Measurements from ENCODE around the gene MAP3K20.
A peak's percentile ranks its signal among the peaks of the same experiment; 100 is the strongest.

MAP3K20 gene

GRCh38 chr2:173226899-173227698 lies 151.5 kb downstream of the MAP3K20 start:
- peaks cover 0 to 3% of the 10 kb centered on the region in 2 donors for H3K4me1 ChIP-seq (ENCODE audit: control insufficient read depth in 2 of 2, insufficient read depth in 2 of 2, low read length in 2 of 2)
- H3K9me3 ChIP-seq (ENCODE audit: control insufficient read depth in 2 of 2, low read length in 2 of 2), result no peaks in the 10 kb centered on the region
- no peak overlapping the region for H3K9ac ChIP-seq (ENCODE audit: low read depth in 1 of 2, low read length in 2 of 2)
- H3K27ac ChIP-seq (ENCODE audit: low read depth in 2 of 2, low read length in 2 of 2), result peak overlapping the region in 1 of 2 donors; percentile 41
- no peaks in the 10 kb centered on the region for H3K36me3 ChIP-seq (ENCODE audit: control insufficient read depth in 2 of 2, insufficient read depth in 2 of 2, low read length in 2 of 2)
- no peak overlapping the region for H3K4me3 ChIP-seq (ENCODE audit: low read length in 2 of 2)
- H3K27me3 ChIP-seq (ENCODE audit: control insufficient read depth in 2 of 2, insufficient read depth in 2 of 2, low read length in 2 of 2), result no peaks in the 10 kb centered on the region

- H3K27me3 ChIP-seq (ENCODE audit: control insufficient read depth in 2 of 2, insufficient read depth in 2 of 2, low read length in 2 of 2), result no peaks in the 10 kb centered on the region
- no peak overlapping the region for H3K27ac ChIP-seq (ENCODE audit: low read depth in 2 of 2, low read length in 2 of 2)
- H3K4me1 ChIP-seq (ENCODE audit: control insufficient read depth in 2 of 2, insufficient read depth in 2 of 2, low read length in 2 of 2), result peaks cover 0 to 3% of the 10 kb centered on the region in 2 donors
- H3K9ac ChIP-seq (ENCODE audit: low read depth in 1 of 2, low read length in 2 of 2), result no peak overlapping the region
- no peaks in the 10 kb centered on the region for H3K9me3 ChIP-seq (ENCODE audit: control insufficient read depth in 2 of 2, low read length in 2 of 2)
- H3K36me3 ChIP-seq (ENCODE audit: control insufficient read depth in 2 of 2, insufficient read depth in 2 of 2, low read length in 2 of 2), result no peaks in the 10 kb centered on the region
- no peak overlapping the region for H3K4me3 ChIP-seq (ENCODE audit: low read length in 2 of 2)
Measured at GRCh38 chr2:173229086-173229485, 153.4 kb downstream of the MAP3K20 start.

GRCh38 chr2:173230181-173230580 lies 154.5 kb downstream of the MAP3K20 start:
- Histone ChIP-seq H3K36me3 (ENCODE audit: control insufficient read depth in 2 of 2, insufficient read depth in 2 of 2, low read length in 2 of 2) (no peaks in the 10 kb centered on the region), H3K9ac (ENCODE audit: low read depth in 1 of 2, low read length in 2 of 2) (no peak overlapping the region), H3K4me3 (ENCODE audit: low read length in 2 of 2) (no peak overlapping the region), H3K27ac (ENCODE audit: low read depth in 2 of 2, low read length in 2 of 2) (no peak overlapping the region), H3K4me1 (ENCODE audit: control insufficient read depth in 2 of 2, insufficient read depth in 2 of 2, low read length in 2 of 2) (peaks cover 0 to 3% of the 10 kb centered on the region in 2 donors), H3K9me3 (ENCODE audit: control insufficient read depth in 2 of 2, low read length in 2 of 2) (no peaks in the 10 kb centered on the region), H3K27me3 (ENCODE audit: control insufficient read depth in 2 of 2, insufficient read depth in 2 of 2, low read length in 2 of 2) (no peaks in the 10 kb centered on the region)

- Histone ChIP-seq H3K36me3 (ENCODE audit: control insufficient read depth in 2 of 2, insufficient read depth in 2 of 2, low read length in 2 of 2) (no peaks in the 10 kb centered on the region), H3K4me1 (ENCODE audit: control insufficient read depth in 2 of 2, insufficient read depth in 2 of 2, low read length in 2 of 2) (peaks cover 0 to 3% of the 10 kb centered on the region in 2 donors), H3K4me3 (ENCODE audit: low read length in 2 of 2) (no peak overlapping the region), H3K9ac (ENCODE audit: low read depth in 1 of 2, low read length in 2 of 2) (no peak overlapping the region), H3K27me3 (ENCODE audit: control insufficient read depth in 2 of 2, insufficient read depth in 2 of 2, low read length in 2 of 2) (no peaks in the 10 kb centered on the region), H3K27ac (ENCODE audit: low read depth in 2 of 2, low read length in 2 of 2) (no peak overlapping the region), H3K9me3 (ENCODE audit: control insufficient read depth in 2 of 2, low read length in 2 of 2) (no peaks in the 10 kb centered on the region)
Measured at GRCh38 chr2:173231042-173231441, 155.4 kb downstream of the MAP3K20 start.

- H3K4me1 ChIP-seq (ENCODE audit: control insufficient read depth in 2 of 2, insufficient read depth in 2 of 2, low read length in 2 of 2), result peaks cover 0 to 3% of the 10 kb centered on the region in 2 donors
- no peaks in the 10 kb centered on the region for H3K27me3 ChIP-seq (ENCODE audit: control insufficient read depth in 2 of 2, insufficient read depth in 2 of 2, low read length in 2 of 2)
- H3K4me3 ChIP-seq (ENCODE audit: low read length in 2 of 2), result no peak overlapping the region
- H3K36me3 ChIP-seq (ENCODE audit: control insufficient read depth in 2 of 2, insufficient read depth in 2 of 2, low read length in 2 of 2), result no peaks in the 10 kb centered on the region
- H3K27ac ChIP-seq (ENCODE audit: low read depth in 2 of 2, low read length in 2 of 2), result no peak overlapping the region
- H3K9ac ChIP-seq (ENCODE audit: low read depth in 1 of 2, low read length in 2 of 2), result no peak overlapping the region
- no peaks in the 10 kb centered on the region for H3K9me3 ChIP-seq (ENCODE audit: control insufficient read depth in 2 of 2, low read length in 2 of 2)
Measured at GRCh38 chr2:173231465-173231864, 155.8 kb downstream of the MAP3K20 start.

GRCh38 chr2:173232956-173233744 lies 157.5 kb downstream of the MAP3K20 start:
- no peak overlapping the region for H3K27ac ChIP-seq (ENCODE audit: low read depth in 2 of 2, low read length in 2 of 2)
- no peaks in the 10 kb centered on the region for H3K9me3 ChIP-seq (ENCODE audit: control insufficient read depth in 2 of 2, low read length in 2 of 2)
- no peaks in the 10 kb centered on the region for H3K36me3 ChIP-seq (ENCODE audit: control insufficient read depth in 2 of 2, insufficient read depth in 2 of 2, low read length in 2 of 2)
- H3K4me3 ChIP-seq (ENCODE audit: low read length in 2 of 2), result no peak overlapping the region
- no peaks in the 10 kb centered on the region for H3K27me3 ChIP-seq (ENCODE audit: control insufficient read depth in 2 of 2, insufficient read depth in 2 of 2, low read length in 2 of 2)
- no peaks in the 10 kb centered on the region for H3K4me1 ChIP-seq (ENCODE audit: control insufficient read depth in 2 of 2, insufficient read depth in 2 of 2, low read length in 2 of 2)
- H3K9ac ChIP-seq (ENCODE audit: low read depth in 1 of 2, low read length in 2 of 2), result no peak overlapping the region

- Histone ChIP-seq H3K9ac (ENCODE audit: low read depth in 1 of 2, low read length in 2 of 2) (no peak overlapping the region), H3K4me3 (ENCODE audit: low read length in 2 of 2) (no peak overlapping the region), H3K27ac (ENCODE audit: low read depth in 2 of 2, low read length in 2 of 2) (no peak overlapping the region), H3K4me1 (ENCODE audit: control insufficient read depth in 2 of 2, insufficient read depth in 2 of 2, low read length in 2 of 2) (no peaks in the 10 kb centered on the region), H3K27me3 (ENCODE audit: control insufficient read depth in 2 of 2, insufficient read depth in 2 of 2, low read length in 2 of 2) (no peaks in the 10 kb centered on the region), H3K9me3 (ENCODE audit: control insufficient read depth in 2 of 2, low read length in 2 of 2) (no peaks in the 10 kb centered on the region), H3K36me3 (ENCODE audit: control insufficient read depth in 2 of 2, insufficient read depth in 2 of 2, low read length in 2 of 2) (no peaks in the 10 kb centered on the region)
Measured at GRCh38 chr2:173235947-173236803, 160.5 kb downstream of the MAP3K20 start.

GRCh38 chr2:173238385-173238784 lies 162.7 kb downstream of the MAP3K20 start:
- no peak overlapping the region for H3K9ac ChIP-seq (ENCODE audit: low read depth in 1 of 2, low read length in 2 of 2)
- no peaks in the 10 kb centered on the region for H3K9me3 ChIP-seq (ENCODE audit: control insufficient read depth in 2 of 2, low read length in 2 of 2)
- H3K4me1 ChIP-seq (ENCODE audit: control insufficient read depth in 2 of 2, insufficient read depth in 2 of 2, low read length in 2 of 2), result no peaks in the 10 kb centered on the region
- H3K36me3 ChIP-seq (ENCODE audit: control insufficient read depth in 2 of 2, insufficient read depth in 2 of 2, low read length in 2 of 2), result no peaks in the 10 kb centered on the region
- H3K27ac ChIP-seq (ENCODE audit: low read depth in 2 of 2, low read length in 2 of 2), result peak overlapping the region in 1 of 2 donors; percentile 46
- H3K4me3 ChIP-seq (ENCODE audit: low read length in 2 of 2), result no peak overlapping the region
- no peaks in the 10 kb centered on the region for H3K27me3 ChIP-seq (ENCODE audit: control insufficient read depth in 2 of 2, insufficient read depth in 2 of 2, low read length in 2 of 2)

- no peak overlapping the region for H3K4me3 ChIP-seq (ENCODE audit: low read length in 2 of 2)
- H3K9ac ChIP-seq (ENCODE audit: low read depth in 1 of 2, low read length in 2 of 2), result no peak overlapping the region
- peak overlapping the region in 1 of 2 donors; percentile 46 for H3K27ac ChIP-seq (ENCODE audit: low read depth in 2 of 2, low read length in 2 of 2)
- H3K36me3 ChIP-seq (ENCODE audit: control insufficient read depth in 2 of 2, insufficient read depth in 2 of 2, low read length in 2 of 2), result no peaks in the 10 kb centered on the region
- no peaks in the 10 kb centered on the region for H3K4me1 ChIP-seq (ENCODE audit: control insufficient read depth in 2 of 2, insufficient read depth in 2 of 2, low read length in 2 of 2)
- no peaks in the 10 kb centered on the region for H3K9me3 ChIP-seq (ENCODE audit: control insufficient read depth in 2 of 2, low read length in 2 of 2)
- H3K27me3 ChIP-seq (ENCODE audit: control insufficient read depth in 2 of 2, insufficient read depth in 2 of 2, low read length in 2 of 2), result no peaks in the 10 kb centered on the region
Measured at GRCh38 chr2:173238831-173239230, 163.2 kb downstream of the MAP3K20 start.
